Astrocyte (in vitro differentiated cells and primary cell): Measurements from ENCODE around the gene SYT2.

Experiments
- EZH2 ChIP-seq: IDR thresholded peaks from 2 replicates; pipeline ENCODE4 v1.6.1; 2012; ENCODE audit warnings: mild to moderate bottlenecking, low read length, inconsistent platforms; ENCODE audit not compliant: insufficient read depth
- TF ChIP-seq, protein P1 (sequence below): IDR thresholded peaks from 2 replicates; pipeline ENCODE4 v1.5.1; 2011; ENCODE audit warnings: low read depth, mild to moderate bottlenecking, inconsistent platforms, low read length, moderate library complexity; ENCODE audit not compliant: insufficient read depth

DNA sequence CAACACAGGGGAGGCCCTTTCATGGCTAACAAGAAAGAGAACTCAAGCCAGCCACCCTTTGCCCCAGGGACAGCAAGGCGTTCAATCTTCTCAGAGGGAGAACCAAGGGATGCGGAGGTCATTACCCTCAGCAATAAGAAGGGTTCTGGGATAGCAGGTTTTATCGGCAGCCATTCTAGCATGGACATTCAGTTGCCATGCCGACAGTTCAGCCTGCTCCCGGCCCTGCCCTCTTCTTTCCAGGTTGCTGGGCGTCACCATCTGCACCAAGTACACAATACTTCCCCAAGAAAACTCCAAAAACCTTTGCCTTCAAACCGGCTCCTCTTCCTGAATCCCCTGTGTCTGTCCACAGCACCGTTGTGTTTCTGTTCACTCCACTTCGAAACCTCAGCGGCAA, 47.1 kb downstream of the SYT2 start:
- TF ChIP-seq, protein P1, sequence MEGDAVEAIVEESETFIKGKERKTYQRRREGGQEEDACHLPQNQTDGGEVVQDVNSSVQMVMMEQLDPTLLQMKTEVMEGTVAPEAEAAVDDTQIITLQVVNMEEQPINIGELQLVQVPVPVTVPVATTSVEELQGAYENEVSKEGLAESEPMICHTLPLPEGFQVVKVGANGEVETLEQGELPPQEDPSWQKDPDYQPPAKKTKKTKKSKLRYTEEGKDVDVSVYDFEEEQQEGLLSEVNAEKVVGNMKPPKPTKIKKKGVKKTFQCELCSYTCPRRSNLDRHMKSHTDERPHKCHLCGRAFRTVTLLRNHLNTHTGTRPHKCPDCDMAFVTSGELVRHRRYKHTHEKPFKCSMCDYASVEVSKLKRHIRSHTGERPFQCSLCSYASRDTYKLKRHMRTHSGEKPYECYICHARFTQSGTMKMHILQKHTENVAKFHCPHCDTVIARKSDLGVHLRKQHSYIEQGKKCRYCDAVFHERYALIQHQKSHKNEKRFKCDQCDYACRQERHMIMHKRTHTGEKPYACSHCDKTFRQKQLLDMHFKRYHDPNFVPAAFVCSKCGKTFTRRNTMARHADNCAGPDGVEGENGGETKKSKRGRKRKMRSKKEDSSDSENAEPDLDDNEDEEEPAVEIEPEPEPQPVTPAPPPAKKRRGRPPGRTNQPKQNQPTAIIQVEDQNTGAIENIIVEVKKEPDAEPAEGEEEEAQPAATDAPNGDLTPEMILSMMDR, result no peak
- no peak for TF ChIP-seq EZH2
